ENCODE results near the gene GOLGA6L26.
"Not testable (repeated sequence)": the region's sequence is repeated elsewhere in the genome, so short reads cannot be mapped to it uniquely, and the experiment has no call there.

GOLGA6L26 gene, protein sequence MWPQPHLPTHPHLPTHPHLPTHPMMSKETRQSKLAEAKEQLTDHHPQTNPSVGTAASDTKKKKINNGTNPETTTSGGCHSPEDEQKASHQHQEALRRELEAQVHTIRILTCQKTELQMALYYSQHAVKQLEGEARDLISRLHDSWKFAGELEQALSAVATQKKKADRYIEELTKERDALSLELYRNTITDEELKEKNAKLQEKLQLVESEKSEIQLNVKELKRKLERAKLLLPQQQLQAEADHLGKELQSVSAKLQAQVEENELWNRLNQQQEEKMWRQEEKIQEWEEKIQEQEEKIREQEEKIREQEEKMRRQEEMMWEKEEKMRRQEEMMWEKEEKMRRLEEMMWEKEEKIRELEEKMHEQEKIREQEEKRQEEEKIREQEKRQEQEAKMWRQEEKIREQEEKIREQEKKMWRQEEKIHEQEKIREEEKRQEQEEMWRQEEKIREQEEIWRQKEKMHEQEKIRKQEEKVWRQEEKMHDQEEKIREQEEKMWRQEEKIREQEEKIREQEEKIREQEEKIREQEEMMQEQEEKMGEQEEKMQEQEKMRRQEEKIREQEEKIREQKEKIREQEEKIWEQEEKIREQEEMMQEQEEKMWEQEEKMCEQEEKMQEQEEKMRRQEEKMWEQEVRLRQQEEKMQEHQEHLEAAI

DNA sequence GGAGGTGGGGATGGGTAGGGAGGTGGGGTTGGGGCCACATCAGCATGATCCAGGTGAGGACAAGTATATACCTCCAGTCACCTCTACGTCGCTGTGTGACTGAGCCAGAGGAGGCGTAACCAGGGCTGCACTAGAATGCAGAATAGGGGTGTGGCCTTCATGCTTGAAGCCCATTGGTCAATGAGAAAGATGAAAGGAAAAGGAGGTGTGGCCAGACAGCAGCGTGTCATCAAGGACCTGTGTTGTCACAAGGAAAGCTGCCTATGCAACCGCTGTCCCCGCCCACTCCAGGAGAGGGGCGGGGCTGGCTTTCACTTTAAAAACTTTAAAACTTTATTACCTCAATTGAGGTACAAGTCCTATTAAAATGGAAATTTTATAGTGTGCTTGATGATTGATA, at the start of gene GOLGA6L26:
Gene GOLGA6L26, minus strand, starts transcription at position 101 of the 400 bp plus-strand sequence. Its CDS starts 61 bp downstream, at position 40.
- DNase-seq, result not testable (repeated sequence)

DNA sequence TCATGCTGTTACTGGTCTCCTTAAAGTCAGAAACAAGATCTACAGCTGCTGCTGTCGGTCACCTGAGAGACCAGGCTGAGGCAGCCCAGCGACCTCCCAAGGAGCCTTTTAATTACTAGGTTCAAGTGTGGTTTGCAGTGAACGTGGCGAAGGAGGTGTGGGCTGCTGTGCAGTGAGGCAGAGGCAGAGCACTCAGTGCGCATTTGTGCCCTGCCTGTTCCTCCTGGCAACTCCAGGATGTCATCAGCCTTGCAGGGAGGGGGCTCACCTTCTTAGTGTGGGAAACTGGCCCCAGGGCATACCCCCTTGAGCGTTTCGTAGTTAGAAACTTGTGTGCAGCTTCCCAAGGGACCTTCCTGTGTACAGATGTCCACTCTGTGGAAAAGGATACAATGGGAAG, 47.2 kb upstream of the GOLGA6L26 start:
- DNase-seq, result not testable (repeated sequence)

- DNase-seq, result not testable (repeated sequence)
Observed at GRCh38 chr15:23380700-23381099, 46.7 kb upstream of the GOLGA6L26 start.

DNA sequence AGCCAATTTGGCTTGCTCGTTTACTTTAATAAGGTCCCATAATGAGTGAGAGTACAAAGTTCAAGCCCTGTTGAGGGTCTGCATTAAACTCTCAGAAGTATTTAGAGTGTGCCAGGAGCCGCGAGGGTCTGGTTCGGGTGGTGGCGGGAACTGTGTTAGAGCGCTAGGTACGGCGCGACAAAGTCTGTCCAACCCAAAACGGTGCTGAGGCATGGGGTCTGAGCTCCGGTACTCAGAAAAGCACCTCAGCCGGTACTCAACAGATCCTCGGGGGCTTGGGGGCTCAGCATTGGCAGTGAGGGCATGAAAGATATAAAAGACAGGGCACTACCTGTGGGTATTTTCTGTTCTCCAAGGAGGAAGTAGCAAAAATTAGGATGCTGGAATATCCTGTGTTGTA, 45.0 kb upstream of the GOLGA6L26 start:
- DNase-seq, result not testable (repeated sequence)

DNA sequence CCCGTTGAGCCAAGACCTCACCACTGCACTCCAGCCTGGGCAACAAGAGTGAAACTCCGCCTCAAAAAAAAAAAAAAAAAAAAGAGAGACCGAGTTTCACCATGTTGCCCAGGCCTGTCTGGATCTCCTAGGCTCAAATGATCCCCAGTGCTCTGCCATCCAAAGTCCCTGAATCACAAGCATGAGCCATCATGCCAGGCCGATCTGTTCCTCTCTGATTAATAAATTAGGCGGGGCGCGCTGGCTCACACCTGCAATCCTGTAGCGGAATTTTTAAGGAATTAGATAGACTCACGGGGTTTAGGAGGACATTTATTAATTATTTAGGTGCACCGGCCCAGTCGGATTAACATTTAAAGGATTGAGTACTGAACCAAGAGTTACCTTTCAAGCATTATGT, 40.2 kb upstream of the GOLGA6L26 start:
- DNase-seq, result not testable (repeated sequence)

DNA sequence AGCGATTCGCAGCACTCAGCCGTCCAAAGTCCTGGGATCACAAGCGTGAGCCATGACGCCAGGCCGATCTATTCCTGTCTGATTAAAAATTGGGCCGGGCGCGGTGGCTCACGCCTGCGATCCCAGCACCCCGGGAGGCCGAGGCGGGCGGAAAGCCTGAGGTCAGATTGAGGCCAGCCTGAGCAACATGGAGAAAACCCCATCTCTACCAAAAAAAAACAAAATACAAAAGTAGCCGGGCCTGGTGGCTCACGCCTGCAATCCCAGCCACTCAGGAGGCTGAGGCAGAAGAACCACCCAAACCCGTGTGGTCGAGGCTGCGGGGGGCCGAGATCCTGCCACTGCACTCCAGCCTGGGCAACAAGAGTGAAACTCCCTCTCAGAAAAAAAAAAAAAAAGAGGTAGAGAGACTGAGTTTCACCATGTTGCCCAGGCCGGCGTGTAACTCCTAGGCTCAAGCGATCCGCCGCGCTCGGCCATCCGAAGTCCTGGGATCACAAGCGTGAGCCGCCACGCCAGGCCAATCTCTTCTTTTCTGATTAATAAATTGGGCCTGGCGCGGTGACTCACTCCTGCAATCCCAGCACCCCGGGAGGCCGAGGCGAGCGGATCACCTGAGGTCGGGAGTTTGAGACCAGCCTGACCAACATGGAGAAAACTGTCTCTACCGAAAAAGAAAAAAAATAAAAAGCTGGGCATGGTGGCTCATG, 39.0 kb upstream of the GOLGA6L26 start:
- DNase-seq, result not testable (repeated sequence)

DNA sequence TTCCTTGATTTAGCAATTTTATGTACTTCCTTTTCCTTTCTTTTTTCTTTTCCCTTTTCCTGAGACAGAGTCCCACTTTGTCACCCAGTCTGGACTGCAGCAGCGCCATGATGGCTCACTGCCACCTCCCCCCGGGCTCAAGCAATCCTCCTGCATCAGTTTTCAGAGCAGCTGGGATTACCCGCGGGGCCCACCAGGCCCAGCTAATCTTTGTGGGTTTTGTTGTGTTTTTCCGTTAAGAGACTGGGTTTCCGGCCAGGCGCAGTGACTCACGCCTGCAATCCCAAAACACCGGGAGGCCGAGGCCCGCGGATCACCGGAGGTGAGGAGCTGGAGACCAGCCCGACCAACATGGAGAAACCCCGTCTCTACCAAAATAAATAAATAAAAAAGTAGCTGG, 38.3 kb upstream of the GOLGA6L26 start:
- DNase-seq, result no peak

DNA sequence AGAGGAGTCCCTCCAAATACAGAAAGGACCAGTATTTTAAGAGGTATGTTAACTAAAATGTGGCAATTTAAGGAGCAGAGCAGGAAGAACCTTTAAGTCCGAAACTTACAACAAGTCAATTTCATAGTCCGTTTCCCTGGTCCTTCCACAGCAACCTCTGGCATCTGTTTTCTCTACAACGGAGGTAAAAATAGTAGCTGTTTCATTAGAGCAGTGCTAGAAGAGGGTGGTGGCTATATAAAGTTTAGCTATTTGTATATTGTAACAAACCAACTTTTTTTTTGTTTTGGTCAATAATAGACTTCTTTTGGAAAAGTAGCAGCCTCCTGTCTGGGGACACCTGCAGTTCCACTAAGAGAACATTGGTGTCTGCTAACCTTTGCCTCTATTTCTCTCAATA, 37.9 kb upstream of the GOLGA6L26 start:
- DNase-seq, result not testable (repeated sequence)

DNA sequence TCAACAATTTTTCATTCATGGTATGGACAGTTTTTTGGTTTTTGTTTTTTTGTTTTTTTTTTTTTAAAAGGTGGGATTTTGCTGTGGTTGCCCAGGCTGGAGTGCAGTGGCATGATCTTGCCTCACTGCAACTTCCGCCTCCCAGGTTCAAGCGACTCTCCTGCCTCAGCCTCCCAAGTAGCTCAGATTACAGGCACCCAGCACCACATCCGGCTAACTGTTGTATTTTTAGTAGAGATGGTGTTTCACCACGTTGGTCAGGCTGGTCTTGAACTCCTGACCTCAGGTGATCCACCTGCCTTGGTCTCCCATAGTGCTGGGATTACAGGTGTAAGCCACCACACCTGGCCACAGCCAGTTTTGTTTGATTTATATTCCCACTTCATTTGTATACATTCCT, 37.1 kb upstream of the GOLGA6L26 start:
- DNase-seq, result not testable (repeated sequence)

DNA sequence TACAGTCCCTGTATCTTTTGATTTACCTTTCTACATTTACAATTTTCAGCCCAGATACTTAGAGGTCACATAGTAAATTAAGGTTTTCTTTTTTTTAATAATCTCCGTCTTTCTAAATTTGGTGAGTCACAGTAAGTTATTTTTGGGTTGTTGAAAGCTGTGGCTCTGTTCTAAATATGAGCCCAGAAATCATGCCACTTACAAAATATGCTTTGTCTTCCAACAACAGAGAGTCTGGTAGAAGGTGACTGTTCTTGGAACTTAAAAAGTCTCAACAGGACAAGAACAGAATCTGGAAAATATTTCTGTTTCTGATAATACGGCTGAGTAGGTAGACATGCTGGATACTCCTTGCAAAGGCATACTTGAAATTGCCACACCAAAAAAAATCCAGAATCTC, 36.6 kb upstream of the GOLGA6L26 start:
- no peak for DNase-seq

DNA sequence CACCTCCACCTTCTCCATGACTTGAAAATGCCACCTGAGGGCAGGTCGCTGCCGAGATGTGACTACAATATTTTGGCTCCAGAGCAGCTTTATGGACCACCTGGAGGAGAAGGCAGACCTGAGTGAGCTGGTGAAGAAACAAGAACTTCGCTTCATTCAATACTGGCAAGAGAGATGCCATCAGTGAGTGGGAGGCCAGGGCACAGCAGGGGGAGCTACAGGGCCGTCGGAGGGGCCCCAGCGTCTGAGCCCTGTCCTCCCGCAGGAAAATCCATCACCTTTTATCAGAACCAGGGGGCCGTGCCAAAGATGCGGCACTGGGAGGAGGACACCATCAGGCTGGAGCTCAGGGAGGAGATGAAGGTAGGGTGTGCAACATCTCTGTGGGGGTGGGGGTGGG, 30.3 kb upstream of the GOLGA6L26 start:
- DNase-seq, result not testable (repeated sequence)

DNA sequence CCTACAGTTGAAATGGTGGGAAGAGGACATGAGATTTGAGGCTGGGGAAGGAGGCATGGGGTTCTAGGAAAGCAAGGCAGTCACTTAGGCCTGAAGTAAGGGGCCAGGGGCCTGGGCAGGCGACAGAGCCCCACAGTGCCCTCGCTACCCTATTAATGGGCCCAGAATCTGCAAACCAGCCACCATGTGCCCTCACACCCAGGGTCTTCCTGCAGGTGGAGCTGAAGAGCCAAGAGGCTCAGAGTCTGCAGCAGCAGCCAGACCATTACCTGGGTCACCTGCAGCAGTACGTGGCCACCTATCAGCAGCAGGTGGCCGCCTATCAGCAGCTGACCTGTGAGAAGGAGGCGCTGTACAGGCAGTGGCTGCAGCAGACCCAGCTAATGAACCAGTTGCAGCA, 28.6 kb upstream of the GOLGA6L26 start:
- DNase-seq, result not testable (repeated sequence)

- DNase-seq, result not testable (repeated sequence)
Observed at GRCh38 chr15:23354448-23354847, 20.5 kb upstream of the GOLGA6L26 start, which contains the start of gene GOLGA8S. Gene GOLGA8S, plus strand, starts transcription at chr15:23354748. Its CDS starts 62 bp downstream, at chr15:23354810.

- not testable (repeated sequence) for DNase-seq
Observed at GRCh38 chr15:23311233-23311632, 22.8 kb downstream of the GOLGA6L26 start.

DNA sequence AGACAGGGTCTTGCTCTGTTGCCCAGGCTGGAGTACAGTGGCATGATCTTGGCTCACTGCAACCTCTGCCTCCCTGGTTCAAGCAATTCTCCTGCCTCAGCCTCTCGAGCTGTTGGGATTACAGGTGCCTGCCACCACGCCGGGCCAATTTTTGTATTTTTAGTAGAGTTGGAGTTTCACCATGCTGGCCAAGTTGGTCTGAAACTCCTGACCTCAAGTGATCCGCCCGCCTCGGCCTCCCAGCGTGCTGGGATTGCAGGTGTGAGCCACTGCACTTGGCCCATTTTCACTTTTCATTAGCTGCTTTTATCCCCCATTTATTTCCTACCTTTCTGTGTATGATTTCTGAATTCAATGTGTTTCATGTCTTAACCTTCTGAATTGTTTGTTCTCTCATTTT, 28.1 kb downstream of the GOLGA6L26 start:
- DNase-seq, result not testable (repeated sequence)

- not testable (repeated sequence) for DNase-seq
Observed at GRCh38 chr15:23304805-23305204, 29.2 kb downstream of the GOLGA6L26 start.

DNA sequence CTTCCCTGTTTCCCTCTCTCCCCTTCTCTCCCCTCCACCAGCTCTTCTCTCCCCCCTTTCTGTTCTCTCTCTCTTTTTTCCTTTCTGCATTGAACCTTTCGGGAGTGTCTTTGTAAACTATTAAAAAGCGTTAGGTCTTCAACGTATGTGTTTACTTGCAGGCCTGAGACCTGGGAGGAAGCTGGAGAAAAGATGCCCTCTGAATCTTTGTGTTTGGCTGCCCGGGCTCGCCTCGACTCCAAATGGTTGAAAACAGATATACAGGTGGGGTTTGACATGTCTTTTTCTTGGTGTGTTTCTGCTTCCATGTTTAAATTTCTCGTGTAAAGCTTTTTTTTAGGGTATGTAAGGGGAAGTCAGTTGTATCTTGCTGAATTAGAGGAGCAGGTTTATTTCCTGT, 29.7 kb downstream of the GOLGA6L26 start:
- DNase-seq, result not testable (repeated sequence)

- peak; percentile 32 to 45 for DNase-seq
Observed at GRCh38 chr15:23303654-23304053, 30.3 kb downstream of the GOLGA6L26 start.

- not testable (repeated sequence) for DNase-seq
Observed at GRCh38 chr15:23303246-23303645, 30.8 kb downstream of the GOLGA6L26 start.

Data from CD4-positive, alpha-beta T cell treated with Interleukin-1 beta for 1 hour (primary cell).